ENCODE data around the gene RAB3B.

Gene RAB3B

DNA sequence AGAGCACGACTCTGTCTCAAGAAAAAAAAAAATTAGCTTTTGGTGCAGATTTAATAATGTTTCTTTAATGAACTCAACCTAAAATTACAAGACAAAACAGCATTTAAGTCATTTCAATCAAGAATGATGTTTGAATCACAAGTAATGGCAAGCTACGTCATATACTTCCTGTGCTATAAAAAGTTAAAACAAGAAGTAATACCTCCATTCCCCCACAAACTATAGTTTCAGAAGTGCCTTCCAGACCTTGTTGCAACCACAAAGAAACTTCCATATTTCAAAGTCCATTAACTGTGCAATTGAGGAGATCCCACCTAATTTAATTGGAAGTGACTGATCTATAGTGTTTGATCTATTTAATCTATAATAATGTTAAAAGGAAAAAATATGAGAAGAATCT is 127.1 kb downstream of the RAB3B start:
- DNase-seq = no peak

DNA sequence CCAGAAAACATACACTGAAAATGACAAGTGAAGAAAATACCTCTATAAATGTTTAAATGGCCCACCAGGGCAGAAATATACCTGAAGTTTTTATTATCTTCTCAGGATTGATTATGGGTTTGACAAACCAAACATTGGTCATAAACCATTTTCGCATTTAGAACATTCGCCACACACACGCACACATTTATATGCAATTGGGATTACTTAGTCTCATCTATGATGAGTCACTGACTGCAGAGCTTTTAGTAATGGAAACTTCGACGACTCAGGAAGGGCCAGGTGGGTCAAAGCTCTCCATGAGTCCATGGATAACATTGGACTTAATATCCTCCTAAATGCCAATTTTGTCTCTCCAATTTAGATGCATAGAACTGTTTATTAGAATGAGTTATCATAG is 128.8 kb downstream of the RAB3B start:
- no peak for DNase-seq

DNA sequence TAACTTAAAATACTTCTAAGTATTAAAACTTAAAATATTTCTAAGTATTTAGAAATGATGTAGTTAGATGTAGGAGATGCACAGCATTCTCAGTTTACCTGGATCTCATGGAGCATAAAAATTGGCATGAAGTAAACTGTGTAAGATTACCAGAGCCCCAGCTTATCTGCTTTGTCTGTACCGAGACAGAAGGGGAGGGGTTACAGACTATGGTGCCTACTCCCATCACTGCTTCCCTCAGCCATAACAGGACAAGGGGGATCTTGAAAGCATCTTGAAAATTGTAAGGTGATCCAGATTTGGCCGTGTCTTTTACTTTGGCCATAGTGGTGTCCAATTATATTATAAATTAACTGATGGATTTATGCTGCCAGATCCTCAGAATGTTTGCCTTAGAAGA is 130.8 kb downstream of the RAB3B start:
- no peak for DNase-seq

DNA sequence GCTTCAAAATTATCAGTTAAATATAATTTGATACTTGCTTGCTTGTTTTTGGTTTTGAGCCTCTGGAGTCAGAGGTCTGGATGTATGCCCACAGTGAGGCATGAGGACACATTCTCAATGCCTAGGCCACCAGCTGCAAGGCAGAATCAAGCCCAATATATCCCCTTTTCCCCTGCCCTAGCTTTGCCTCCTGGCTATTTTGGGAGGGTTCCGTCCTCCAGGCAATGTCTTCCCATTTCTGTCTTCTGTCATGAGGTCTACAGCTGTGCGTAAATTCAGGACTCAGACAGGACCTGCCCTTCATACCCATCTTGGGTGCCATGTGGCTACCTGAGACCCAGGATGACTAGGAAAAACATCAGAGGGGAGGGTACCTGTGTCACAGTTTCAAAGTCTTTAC is 131.2 kb downstream of the RAB3B start:
- no peak for DNase-seq

DNA sequence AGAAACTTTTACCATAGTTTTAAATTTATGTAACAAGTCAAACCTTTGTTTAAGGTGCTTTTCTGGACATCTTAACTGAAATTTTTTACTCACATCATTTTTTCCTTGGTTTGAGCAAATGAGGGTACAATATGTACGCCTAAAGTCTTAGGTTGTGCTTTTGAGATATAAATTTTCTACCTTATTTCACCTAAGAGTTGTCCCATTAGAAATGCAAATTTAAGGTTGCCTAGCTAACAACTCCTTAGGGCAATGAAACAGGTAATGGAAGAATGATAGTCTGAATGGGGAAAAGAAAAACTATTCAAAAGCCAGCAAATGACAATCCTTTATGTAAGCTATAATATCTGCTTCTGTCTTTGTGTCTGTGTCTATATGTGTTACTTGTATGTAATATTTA is 131.6 kb downstream of the RAB3B start:
- DNase-seq = no peak

Data from kidney glomerular epithelial cell (primary cell).